ENCODE measurements around the gene OR4A15.

Gene OR4A15

DNA sequence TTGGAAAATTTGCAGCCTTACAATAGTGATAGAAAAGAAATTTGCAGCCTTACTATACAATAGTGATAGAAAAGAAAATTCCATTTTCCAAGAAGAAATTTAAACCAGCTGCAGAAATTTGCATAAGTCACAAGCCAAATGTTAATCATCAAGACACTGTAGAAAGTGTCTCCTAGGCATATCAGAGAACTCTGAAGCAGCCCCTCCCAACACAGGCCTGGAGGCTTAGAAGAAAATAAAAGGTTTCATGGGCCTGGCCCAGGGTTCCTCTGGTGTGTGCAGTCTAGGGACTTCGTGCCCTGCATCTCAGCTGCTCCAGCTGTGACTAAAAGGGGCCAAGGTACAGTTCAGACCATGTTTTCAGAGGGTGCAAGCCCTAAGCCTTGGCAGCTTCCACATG, 18.7 kb upstream of the OR4A15 start:
- no peak overlapping the region for H3K4me2 ChIP-seq (ENCODE audit: low read length)
- TF ChIP-seq, protein P1, sequence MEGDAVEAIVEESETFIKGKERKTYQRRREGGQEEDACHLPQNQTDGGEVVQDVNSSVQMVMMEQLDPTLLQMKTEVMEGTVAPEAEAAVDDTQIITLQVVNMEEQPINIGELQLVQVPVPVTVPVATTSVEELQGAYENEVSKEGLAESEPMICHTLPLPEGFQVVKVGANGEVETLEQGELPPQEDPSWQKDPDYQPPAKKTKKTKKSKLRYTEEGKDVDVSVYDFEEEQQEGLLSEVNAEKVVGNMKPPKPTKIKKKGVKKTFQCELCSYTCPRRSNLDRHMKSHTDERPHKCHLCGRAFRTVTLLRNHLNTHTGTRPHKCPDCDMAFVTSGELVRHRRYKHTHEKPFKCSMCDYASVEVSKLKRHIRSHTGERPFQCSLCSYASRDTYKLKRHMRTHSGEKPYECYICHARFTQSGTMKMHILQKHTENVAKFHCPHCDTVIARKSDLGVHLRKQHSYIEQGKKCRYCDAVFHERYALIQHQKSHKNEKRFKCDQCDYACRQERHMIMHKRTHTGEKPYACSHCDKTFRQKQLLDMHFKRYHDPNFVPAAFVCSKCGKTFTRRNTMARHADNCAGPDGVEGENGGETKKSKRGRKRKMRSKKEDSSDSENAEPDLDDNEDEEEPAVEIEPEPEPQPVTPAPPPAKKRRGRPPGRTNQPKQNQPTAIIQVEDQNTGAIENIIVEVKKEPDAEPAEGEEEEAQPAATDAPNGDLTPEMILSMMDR (IDR thresholded peaks at IDR 0.05; ENCODE audit: low read length): no peak
- TF ChIP-seq EZH2 (IDR thresholded peaks at IDR 0.05; ENCODE audit: borderline replicate concordance, low read length): no peak
- no peaks in the 10 kb centered on the region for H3F3A ChIP-seq (ENCODE audit: insufficient read depth, low read length)

DNA sequence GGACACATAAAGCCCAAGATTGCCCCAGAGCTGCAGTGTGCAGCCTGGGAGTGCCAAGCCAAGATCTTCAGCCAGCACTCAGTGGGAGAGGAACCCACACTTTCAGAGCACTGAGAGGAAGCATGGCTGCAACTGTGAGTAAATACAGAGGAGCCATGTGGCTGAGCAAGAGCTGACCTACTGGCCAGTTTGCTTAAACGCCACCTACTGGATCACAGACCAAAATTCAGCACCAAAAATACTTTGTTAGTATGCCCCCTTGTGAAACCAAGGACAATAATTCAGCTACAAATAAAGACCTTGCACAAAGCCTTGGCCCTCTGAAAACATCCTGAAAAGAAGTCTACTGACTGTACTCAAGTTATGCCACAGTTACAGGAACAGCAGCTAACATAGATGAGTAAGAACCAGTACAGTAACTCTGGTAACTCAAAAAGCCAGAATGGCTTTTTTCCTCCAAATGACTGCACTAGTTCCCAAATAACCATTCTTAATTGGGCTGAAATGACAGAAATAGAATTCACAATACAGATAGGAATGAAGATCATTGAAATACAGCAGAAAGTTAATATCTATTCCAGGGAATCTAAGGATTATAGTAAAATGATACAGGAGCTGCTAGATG, 10.1 kb upstream of the OR4A15 start:
- Histone ChIP-seq H3F3A (ENCODE audit: insufficient read depth, low read length) (no peaks in the 10 kb centered on the region), H3K9me2 (ENCODE audit: low read depth, low read length) (no peaks in the 10 kb centered on the region), H3K27me3 (ENCODE audit: insufficient read depth, low read length) (no peaks in the 10 kb centered on the region), H3K4me2 (ENCODE audit: low read length) (no peak overlapping the region), H3K9ac (ENCODE audit: low read length) (no peak overlapping the region), H3K9me3 (ENCODE audit: low read length) (no peaks in the 10 kb centered on the region), H3K36me3 (ENCODE audit: insufficient read depth, low read length) (no peaks in the 10 kb centered on the region), H3K4me3 (ENCODE audit: low read depth, low read length, poor library complexity, severe bottlenecking) (no peak overlapping the region), H4K20me1 (ENCODE audit: insufficient read depth, low read length) (no peaks in the 10 kb centered on the region), H2AFZ (ENCODE audit: low read length) (no peak overlapping the region), H3K79me2 (ENCODE audit: insufficient read depth, low read length) (no peaks in the 10 kb centered on the region), H3K4me1 (ENCODE audit: insufficient read depth, low read length, severe bottlenecking) (no peaks in the 10 kb centered on the region), H3K27ac (ENCODE audit: low read depth, low read length, poor library complexity, severe bottlenecking) (no peak overlapping the region)
- TF ChIP-seq, protein P1 (IDR thresholded peaks at IDR 0.05; ENCODE audit: low read length): peak; percentile 88
- TF ChIP-seq EZH2 (IDR thresholded peaks at IDR 0.05; ENCODE audit: borderline replicate concordance, low read length): no peak

More for the DNA sequence above, 18.7 kb upstream of the OR4A15 start:
- no peak overlapping the region for H3K9ac ChIP-seq (ENCODE audit: low read length)
- H3K4me1 ChIP-seq (ENCODE audit: insufficient read depth, low read length, severe bottlenecking): no peaks in the 10 kb centered on the region
- no peaks in the 10 kb centered on the region for H4K20me1 ChIP-seq (ENCODE audit: insufficient read depth, low read length)
- H3K27me3 ChIP-seq (ENCODE audit: insufficient read depth, low read length): no peaks in the 10 kb centered on the region
- no peaks in the 10 kb centered on the region for H3K36me3 ChIP-seq (ENCODE audit: insufficient read depth, low read length)
- H3K9me3 ChIP-seq (ENCODE audit: low read length): no peaks in the 10 kb centered on the region
- no peak overlapping the region for H3K4me3 ChIP-seq (ENCODE audit: low read depth, low read length, poor library complexity, severe bottlenecking)
- H3K27ac ChIP-seq (ENCODE audit: low read depth, low read length, poor library complexity, severe bottlenecking): no peak overlapping the region
- H3K9me2 ChIP-seq (ENCODE audit: low read depth, low read length): no peaks in the 10 kb centered on the region
- H2AFZ ChIP-seq (ENCODE audit: low read length): no peak overlapping the region
- H3K79me2 ChIP-seq (ENCODE audit: insufficient read depth, low read length): no peaks in the 10 kb centered on the region

DNA sequence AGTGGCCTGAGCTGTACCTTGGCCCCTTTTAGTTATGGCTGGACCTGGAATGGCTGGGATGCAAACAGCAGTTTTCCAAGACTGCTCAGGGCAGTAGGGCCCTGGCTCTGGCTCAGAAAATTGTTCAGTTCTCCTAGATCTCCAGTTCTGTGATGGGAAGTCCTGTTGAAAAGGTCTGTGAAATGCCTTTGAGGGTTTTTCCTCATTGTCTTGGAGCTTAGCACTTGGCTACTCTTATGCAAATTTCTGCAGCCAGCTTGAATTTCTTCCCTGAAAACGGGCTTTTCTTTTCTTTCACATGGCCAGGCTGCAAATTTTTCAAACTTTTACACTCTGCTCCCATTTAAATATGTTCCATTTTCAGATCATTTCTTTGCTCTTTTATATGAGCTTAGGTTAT, 33.2 kb downstream of the OR4A15 start:
- no peak overlapping the region for H2AFZ ChIP-seq (ENCODE audit: low read length)
- no peak overlapping the region for H3K4me3 ChIP-seq (ENCODE audit: low read depth, low read length, poor library complexity, severe bottlenecking)
- H4K20me1 ChIP-seq (ENCODE audit: insufficient read depth, low read length): no peaks in the 10 kb centered on the region
- no peaks in the 10 kb centered on the region for H3K79me2 ChIP-seq (ENCODE audit: insufficient read depth, low read length)
- no peak overlapping the region for H3K27ac ChIP-seq (ENCODE audit: low read depth, low read length, poor library complexity, severe bottlenecking)
- no peak for TF ChIP-seq EZH2 (IDR thresholded peaks at IDR 0.05; ENCODE audit: borderline replicate concordance, low read length)
- TF ChIP-seq, protein P1 (IDR thresholded peaks at IDR 0.05; ENCODE audit: low read length): no peak
- H3F3A ChIP-seq (ENCODE audit: insufficient read depth, low read length): no peaks in the 10 kb centered on the region
- no peaks in the 10 kb centered on the region for H3K4me1 ChIP-seq (ENCODE audit: insufficient read depth, low read length, severe bottlenecking)
- H3K9ac ChIP-seq (ENCODE audit: low read length): no peak overlapping the region
- H3K4me2 ChIP-seq (ENCODE audit: low read length): no peak overlapping the region
- no peaks in the 10 kb centered on the region for H3K9me2 ChIP-seq (ENCODE audit: low read depth, low read length)
- no peaks in the 10 kb centered on the region for H3K27me3 ChIP-seq (ENCODE audit: insufficient read depth, low read length)
- no peaks in the 10 kb centered on the region for H3K9me3 ChIP-seq (ENCODE audit: low read length)
- H3K36me3 ChIP-seq (ENCODE audit: insufficient read depth, low read length): no peaks in the 10 kb centered on the region

All from OCI-LY1 (cell line).